Measurements from ENCODE around the gene TMEM165. TPM values are rescaled to one million over a fixed set of nuclear protein-coding genes. Genes with fewer than 3 reads are reported as not detected.

TMEM165 gene
- total and polyA plus RNA-seq, 9 of the 15 experiments (the other 6 are each of a cell fraction or from before 2014, with no cell fraction given) = 21.3 to 145 (median 96.8) TPM

- TF ChIP-seq ERF (CRISPR knock-in tag; IDR thresholded peaks at IDR 0.05) (no peak; the same call in 1 of the 2 replicates), RHOXF2B (CRISPR knock-in tag; conservative IDR thresholded peaks at IDR 0.05) (no peak), ATF1 (CRISPR knock-in tag; IDR thresholded peaks at IDR 0.05) (no peak), ATF1 (tag; IDR thresholded peaks at IDR 0.05) (peak; percentile 94), RAD21 (CRISPR knock-in tag; conservative IDR thresholded peaks at IDR 0.05 in 1 of 2, IDR thresholded peaks at IDR 0.05 in 1 of 2) (peak; percentile 71 to 73), MBD2 (IDR thresholded peaks at IDR 0.05; ENCODE audit: borderline replicate concordance, low read depth) (peak; percentile 45; the same call in 1 of the 2 replicates), DIDO1 (tag; IDR thresholded peaks at IDR 0.05; ENCODE audit: low read depth) (no peak), EP400 (IDR thresholded peaks at IDR 0.05) (peak; percentile 86), SRSF7 (optimal IDR thresholded peaks at IDR 0.05; ENCODE audit: low read depth, low read length) (no peak), MXD1 (CRISPR knock-in tag; IDR thresholded peaks at IDR 0.05; ENCODE audit: borderline replicate concordance, poor library complexity, severe bottlenecking) (no peak), GTF2F1 (IDR thresholded peaks at IDR 0.05; ENCODE audit: low read depth, low read length) (0 out of 2 replicates have a peak, but pooled peaks have one; percentile 33), ZNF253 (CRISPR knock-in tag; conservative IDR thresholded peaks at IDR 0.05) (no peak), TRIM28 (IDR thresholded peaks at IDR 0.05) (no peak; the same call in 1 of the 2 replicates), ARID3A (IDR thresholded peaks at IDR 0.05; ENCODE audit: borderline replicate concordance, low read depth, low read length) (no peak), ZNF217 (CRISPR knock-in tag; IDR thresholded peaks at IDR 0.05) (no peak), CBFA2T2 (conservative IDR thresholded peaks at IDR 0.05) (no peak), ZBTB2 (IDR thresholded peaks at IDR 0.05) (peak; percentile 19; the same call in 1 of the 2 replicates), PTBP1 (IDR thresholded peaks at IDR 0.05; ENCODE audit: low read depth, low read length) (no peak), GABPA (tag; conservative IDR thresholded peaks at IDR 0.05; ENCODE audit: low read depth) (no peak), ZNF280A (IDR thresholded peaks at IDR 0.05; ENCODE audit: low read depth, partially characterized antibody) (no peak), TRIM25 (IDR thresholded peaks at IDR 0.05; ENCODE audit: borderline replicate concordance) (no peak), ZNF75A (CRISPR knock-in tag; IDR thresholded peaks at IDR 0.05) (no peak)
Observed at GRCh38 chr4:55345980-55346850, 49.5 kb upstream of the TMEM165 start, which contains the start of gene SRD5A3 (continued).
